Posterior cingulate gyrus (tissue), 11 donors: ENCODE results near the gene NSG2.
A peak's percentile ranks its signal among the peaks of the same experiment; 100 is the strongest.
"Not testable (repeated sequence)": the region's sequence is repeated elsewhere in the genome, so short reads cannot be mapped to it uniquely, and the experiment has no call there.

Experiments
- DNase-seq, 10 donors: peaks; one replicate each; pipeline versions ENCODE4 v3.0.0 to v3.0.0-alpha.2; 2020 to 2021; ENCODE audit warnings: mixed read lengths in 3 of 10
- intact Hi-C: fragments of 100-400 bp; cut with DNase I; formaldehyde crosslinking; loops from one replicate; pipeline ENCODE4 v1.15.1; 2023

Gene NSG2

GRCh38 chr5:174097486-174098185, 52.1 kb downstream of the NSG2 start:
- intact Hi-C loops, result no loop called here
- DNase-seq, result peak in 1 of 10 donors; percentile 80

GRCh38 chr5:174098694-174099093, 53.2 kb downstream of the NSG2 start:
- no peak for DNase-seq
- intact Hi-C loops, result no loop called here

- intact Hi-C loops, result no loop called here
- no peak for DNase-seq
These were observed 55.0 kb downstream of the NSG2 start for GRCh38 chr5:174100490-174100889.

DNA sequence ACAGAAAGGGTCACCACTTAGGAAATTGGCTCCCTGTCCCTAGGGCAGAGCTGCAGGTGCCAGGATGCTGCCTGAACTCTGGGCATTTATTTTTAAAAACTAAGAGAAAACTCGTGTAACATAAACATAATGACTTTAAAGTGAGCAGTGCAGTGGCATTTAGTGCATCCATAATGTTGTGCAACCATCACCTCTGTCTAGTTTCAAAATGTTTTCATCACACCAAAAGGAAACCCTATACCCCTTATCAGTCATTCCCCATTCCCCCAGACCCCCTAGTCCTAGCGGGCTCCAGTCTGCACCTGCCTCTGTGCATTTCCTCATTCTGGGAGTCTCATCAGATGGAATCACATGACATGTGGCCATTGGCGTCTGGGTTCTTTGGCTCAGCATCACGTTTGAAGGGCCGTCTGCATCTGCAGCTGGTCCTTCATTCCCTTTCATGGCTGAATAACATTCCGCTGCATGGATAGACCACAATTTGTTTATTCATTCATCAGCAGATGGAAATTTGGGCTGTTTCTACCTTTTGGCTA, 55.8 kb downstream of the NSG2 start:
- intact Hi-C loops, result no loop called here
- DNase-seq, result no peak

DNA sequence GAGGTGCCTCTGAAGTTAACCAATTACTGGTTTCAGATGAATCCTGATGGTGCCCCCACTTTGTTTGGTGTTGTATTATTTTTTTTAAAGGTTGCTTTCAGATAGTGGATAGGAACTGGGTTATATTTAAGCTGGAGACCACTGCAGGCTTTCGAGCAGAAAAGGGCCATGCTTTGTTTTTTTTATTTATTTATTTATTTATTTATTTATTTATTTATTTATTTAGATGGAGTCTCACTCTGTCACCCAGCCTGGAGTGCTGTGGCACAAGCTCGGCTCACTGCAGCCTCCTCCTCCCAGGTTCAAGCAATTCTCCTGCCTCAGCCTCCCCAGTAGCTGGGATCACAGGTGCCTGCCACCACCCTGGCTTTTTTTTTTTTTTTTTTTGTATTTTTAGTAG, 57.1 kb downstream of the NSG2 start:
- DNase-seq, intact Hi-C loops: not testable (repeated sequence)

GRCh38 chr5:174106997-174107655, 61.6 kb downstream of the NSG2 start:
- DNase-seq, result no peak
- intact Hi-C loops, result no loop called here

GRCh38 chr5:174108745-174109144, 63.2 kb downstream of the NSG2 start:
- intact Hi-C loops, result no loop called here

DNA sequence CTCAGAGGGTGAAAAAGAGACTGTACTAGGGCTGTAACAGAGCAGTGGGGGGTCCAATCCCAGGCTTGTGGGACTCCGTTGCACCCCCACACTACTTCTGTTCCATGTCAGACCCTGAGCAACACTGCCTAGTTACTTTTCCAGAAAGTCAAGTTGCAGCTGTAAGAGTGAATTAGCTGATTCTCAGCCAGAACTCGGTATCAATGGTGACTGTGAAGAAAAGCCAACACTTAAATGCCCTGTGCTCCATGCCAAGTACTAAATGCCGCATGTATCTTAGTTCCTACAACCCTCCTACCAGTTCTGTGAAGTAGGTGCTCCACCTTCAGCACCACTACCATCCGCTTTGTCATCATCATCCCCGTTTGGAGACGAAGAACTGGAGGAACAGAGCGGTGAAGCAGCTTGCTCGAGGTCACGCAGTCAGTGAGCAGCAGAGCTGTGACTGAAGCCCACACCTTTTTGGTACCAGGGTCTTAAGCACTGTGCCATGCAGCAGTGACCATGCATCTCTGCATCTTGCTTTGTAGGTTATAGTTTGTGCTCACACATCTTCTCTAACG, 64.3 kb downstream of the NSG2 start:
- no peak for DNase-seq
- intact Hi-C loops, result no loop called here

More at GRCh38 chr5:174108745-174109144, 63.2 kb downstream of the NSG2 start:
- DNase-seq, result no peak

GRCh38 chr5:174110310-174110709, 64.8 kb downstream of the NSG2 start:
- intact Hi-C loops, result no loop called here
- peak in 4 of 10 donors; percentile 41 to 89 (median 66) for DNase-seq

DNA sequence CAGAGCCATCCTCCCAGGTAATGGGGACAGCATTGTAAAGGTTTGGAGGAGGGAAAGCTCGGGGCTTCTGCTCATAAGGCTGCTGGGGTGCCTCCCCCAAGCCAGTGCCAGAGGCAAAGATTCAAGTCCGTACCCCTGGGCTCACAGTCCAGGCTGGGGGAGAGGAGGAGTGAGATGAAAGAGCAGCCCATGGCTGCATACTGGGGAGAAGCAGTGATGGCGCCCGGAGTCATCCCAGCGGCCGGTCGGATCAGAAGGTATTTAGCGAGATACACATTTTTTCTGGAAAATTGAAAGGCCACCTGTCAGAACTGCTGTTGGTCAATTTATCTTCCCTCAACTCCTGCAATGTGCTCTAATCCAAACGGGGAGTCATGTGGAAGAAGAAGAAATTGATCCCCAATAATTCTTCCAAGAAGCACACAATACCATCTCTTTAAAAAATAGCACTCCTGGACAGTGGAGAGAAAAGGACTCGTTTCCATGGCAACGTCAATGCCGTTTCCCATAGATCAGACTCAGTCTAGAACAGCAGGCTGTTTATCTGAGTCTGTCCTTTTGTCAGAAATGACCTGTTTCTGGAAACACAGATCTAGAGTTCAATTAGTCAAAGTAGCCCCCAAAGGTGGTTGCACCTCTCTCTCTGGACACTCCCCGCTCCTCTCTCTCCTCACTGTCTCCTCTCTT, 65.9 kb downstream of the NSG2 start:
- DNase-seq, result no peak
- intact Hi-C loops, result no loop called here

DNA sequence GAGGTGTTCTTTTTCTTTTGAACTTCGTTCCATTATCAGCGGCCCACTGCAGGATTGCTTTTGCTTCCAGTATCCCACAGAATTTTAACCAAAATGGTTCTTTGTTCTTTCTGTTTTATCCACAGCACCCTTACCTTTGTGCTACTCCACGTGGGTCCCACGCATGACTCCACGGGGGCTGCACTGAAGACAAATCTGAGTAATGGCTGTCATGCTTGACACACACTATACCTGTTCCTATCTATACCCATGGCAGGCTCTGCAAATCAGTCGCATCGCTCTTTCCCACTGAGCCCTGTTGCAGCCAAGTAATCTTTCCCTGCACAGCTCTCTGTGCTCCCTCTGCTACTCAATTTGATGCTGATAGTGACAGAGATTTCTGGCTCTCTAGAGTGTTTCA, 69.7 kb downstream of the NSG2 start:
- no peak for DNase-seq
- intact Hi-C loops, result no loop called here

DNA sequence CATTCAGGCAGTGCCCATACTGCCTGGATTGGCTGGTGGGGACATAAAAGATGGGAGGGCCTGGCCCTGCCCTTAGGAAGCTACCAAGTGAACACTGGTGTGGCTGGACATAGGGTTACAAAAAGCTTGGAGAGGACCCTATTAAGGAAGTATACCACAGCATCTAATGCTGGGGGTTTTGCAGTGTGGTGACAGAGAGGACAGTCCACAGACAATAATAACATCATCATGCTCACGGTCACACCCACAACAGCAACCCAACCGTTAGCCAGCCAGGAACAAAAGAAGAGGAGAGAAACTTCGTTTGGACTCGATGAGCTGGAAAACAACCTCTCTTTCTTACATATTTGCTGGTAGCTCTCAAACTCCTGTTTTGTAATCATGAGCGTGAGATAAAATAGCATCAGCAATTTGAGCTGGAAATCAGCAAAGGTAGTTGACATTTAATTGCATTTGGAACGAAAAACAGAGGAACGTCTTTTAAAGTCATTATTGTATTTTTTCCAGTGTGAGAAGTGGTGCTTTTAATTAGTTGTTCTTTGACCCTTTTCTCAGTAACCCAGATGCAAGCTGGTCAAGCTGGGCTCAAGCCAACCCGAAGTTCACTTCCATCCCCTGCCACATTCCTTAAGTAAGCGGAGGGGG, 73.4 kb downstream of the NSG2 start:
- intact Hi-C loops, result no loop called here
- DNase-seq, result no peak

- intact Hi-C loops, result no loop called here
- peak in 8 of 10 donors; percentile 19 to 89 (median 52) for DNase-seq
These were observed 74.0 kb downstream of the NSG2 start for GRCh38 chr5:174119468-174119881.

- intact Hi-C loops, result no loop called here
These were observed 75.0 kb downstream of the NSG2 start for GRCh38 chr5:174120401-174121005.

DNA sequence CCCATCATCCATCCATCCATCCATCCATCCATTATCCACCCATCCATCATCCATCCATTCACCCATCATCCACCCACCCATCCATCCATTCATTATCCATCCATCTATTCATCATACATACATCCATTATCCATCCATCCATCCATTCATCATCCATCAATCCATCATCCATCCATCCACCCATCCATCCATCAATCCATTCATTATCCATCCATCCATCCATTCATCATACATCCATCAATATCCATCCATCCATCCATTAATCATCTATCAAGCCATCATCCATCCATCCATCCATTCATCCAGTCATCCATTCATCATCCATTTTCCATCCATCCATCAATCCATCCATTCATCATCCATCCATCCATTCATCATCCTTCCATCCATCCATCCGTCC, 89.0 kb downstream of the NSG2 start:
- no peak for DNase-seq
- intact Hi-C loops, result no loop called here

More at GRCh38 chr5:174120401-174121005, 75.0 kb downstream of the NSG2 start:
- no peak for DNase-seq

- no peak for DNase-seq
- intact Hi-C loops, result no loop called here
These were observed 94.1 kb downstream of the NSG2 start for GRCh38 chr5:174139623-174140022.

DNA sequence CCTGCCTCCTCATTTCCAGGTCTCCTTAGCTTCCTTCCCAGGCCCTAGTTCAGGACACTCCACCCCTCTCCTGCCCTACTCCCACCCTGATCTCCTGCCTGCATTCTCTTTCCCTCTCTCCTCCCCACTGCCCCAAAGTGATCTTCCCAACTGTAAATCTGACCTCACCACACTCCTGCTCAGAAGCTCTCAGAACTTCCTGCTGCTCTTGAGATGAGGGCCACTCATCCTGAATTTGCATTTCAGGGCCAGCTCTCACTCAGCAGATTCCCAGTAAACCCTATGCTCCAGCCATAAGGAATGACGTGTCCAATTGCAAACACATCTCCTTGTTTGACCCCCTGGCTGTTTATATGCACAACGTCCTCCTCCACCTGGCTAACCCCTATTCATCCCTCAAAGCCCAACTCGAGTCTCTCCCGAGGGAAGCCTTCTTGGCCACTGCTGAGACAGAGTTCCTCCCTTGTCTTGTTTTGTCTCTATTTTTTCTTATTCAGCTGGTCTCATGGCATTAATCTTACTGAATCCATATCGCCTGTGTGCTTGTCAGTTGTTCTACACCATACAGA, 95.0 kb downstream of the NSG2 start:
- intact Hi-C loops, result no loop called here
- DNase-seq, result no peak

- DNase-seq, result no peak
- intact Hi-C loops, result no loop called here
These were observed 95.9 kb downstream of the NSG2 start for GRCh38 chr5:174141398-174141797.

GRCh38 chr5:174145091-174145490, 99.6 kb downstream of the NSG2 start:
- intact Hi-C loops, result no loop called here
- no peak for DNase-seq

- DNase-seq, result peak; percentile 63 to 98 (median 86)
These were observed 100.3 kb downstream of the NSG2 start for GRCh38 chr5:174145821-174146220.

More at GRCh38 chr5:174145821-174146220, 100.3 kb downstream of the NSG2 start:
- intact Hi-C loops, result no loop called here
